ENCODE data around the gene CLEC18B.
A peak's percentile ranks its signal among the peaks of the same experiment; 100 is the strongest.
"Not testable (repeated sequence)": the region's sequence is repeated elsewhere in the genome, so short reads cannot be mapped to it uniquely, and the experiment has no call there.

Gene CLEC18B

GRCh38 chr16:74443624-74444346, 22.5 kb upstream of the CLEC18B start:
- not testable (repeated sequence) for DNase-seq

GRCh38 chr16:74439685-74440084, 18.4 kb upstream of the CLEC18B start:
- DNase-seq: no peak

GRCh38 chr16:74438492-74438979, 17.3 kb upstream of the CLEC18B start:
- no peak for DNase-seq

GRCh38 chr16:74431516-74431915, 10.2 kb upstream of the CLEC18B start:
- DNase-seq: no peak

DNA sequence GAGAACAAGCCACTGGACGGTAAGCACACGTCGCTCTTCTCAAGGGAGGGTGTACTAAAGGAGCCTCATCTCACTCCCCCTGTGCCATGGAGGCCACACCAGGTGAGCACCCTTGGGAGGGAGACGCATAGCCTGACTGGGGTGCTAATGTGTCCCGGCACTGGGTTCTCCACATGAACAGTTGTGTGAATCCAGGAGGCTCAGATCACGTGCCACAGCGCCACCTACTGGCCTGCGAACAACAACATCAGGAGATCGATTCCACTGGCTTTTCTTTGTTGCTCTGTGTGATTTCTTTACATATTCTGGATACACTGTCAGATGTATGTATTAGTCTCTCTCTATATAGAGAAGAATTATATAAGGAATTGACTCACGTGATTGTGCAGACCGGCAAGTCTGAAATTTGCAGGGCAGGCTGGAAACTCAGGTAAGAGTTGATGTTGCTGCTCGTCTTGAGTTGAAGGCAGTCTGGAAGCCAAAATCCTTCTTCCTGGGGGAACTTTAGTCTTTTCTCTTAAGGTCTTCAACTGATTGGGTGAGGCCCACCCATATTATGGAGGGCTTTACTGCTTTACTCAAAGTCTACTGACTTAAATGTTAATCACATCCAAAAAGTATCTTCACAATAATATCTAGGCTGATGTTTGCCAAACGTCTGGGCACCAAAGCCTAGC, 8.9 kb upstream of the CLEC18B start:
- DNase-seq: peak in 1 of 2 experiments; percentile 7

GRCh38 chr16:74428493-74428892, 7.2 kb upstream of the CLEC18B start:
- DNase-seq: not testable (repeated sequence)

DNA sequence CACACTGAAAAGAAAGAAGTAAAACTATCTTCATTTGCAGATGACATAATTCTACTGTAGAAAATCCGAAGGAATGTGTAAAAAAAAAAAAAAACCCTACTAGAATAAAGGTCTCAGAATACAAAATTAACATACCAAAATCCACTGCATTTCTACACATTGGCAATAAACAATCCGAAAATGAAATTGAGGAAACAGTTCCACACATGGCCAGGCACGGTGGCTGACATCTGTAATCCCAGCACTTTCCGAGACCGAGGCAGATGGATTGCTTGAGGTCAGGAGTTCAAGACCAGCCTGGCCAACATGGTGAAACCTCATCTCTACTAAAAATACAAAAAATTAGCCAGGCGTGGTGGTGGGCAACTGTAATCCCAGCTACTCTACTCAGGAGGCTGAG, 4.5 kb upstream of the CLEC18B start:
- DNase-seq: not testable (repeated sequence)

DNA sequence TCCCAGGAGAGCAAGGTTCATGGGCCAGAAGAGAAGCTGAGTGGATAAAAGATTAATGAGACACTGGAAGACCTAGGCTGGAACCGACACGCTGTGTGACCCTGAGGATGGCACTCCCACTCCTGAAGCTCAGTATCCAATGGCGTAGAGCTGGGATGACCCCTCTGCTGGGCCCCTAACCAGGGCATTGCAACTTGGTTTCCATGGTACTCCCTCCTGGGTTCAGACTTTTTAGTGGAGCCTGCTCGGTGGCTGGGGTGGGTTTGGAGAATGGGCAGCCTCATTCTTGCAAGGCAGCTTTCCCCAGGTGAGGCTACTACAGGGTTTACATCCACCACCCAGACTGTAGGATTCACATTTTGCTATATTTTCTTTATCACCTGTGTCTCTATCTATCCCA, 2.4 kb upstream of the CLEC18B start:
- DNase-seq: not testable (repeated sequence)

DNA sequence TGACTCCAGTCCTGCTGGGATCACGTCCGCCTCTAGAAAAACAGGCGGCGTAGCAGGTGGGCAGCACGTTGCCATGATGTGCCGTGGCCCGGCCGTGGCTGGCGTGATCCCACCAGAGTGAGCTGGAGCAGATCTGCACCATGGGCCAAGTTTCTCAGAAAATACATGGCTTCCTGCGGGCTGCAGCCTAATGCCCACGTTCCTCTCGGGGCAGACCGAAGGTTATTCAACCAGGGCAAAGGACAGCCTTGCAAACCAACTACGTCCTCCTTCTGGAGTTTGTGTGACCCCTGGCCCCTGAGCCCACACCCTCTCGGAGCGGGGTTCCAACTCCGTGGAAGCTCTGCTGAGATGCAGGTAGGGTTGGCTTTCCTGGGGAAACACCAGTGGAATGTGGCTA, 808 bp upstream of the CLEC18B start:
- not testable (repeated sequence) for DNase-seq

- not testable (repeated sequence) for DNase-seq
These were observed 156 bp upstream of the CLEC18B start for GRCh38 chr16:74421482-74421785.

GRCh38 chr16:74419811-74420210, 1.5 kb downstream of the CLEC18B start:
- DNase-seq: not testable (repeated sequence)

GRCh38 chr16:74417897-74418296, 3.4 kb downstream of the CLEC18B start:
- not testable (repeated sequence) for DNase-seq

DNA sequence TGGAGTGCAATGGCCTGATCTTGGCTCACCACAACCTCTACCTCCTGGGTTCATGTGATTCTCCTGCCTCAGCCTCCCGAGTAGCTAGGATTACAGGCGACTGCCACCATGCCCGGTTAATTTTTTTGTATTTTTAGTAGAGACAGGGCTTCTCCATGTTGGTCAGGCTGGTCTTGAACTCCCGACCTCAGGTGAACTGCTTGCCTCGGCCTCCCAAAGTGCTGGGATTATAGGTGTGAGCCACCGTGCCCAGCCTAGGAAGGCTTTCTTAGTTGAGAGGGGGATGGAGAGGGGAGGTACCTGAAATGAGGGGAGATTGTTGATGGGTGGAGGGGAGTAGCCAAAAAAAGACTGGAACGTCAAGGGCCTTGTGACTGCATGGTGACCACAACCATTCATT, 7.4 kb downstream of the CLEC18B start:
- DNase-seq: not testable (repeated sequence)

- not testable (repeated sequence) for DNase-seq
These were observed 7.8 kb downstream of the CLEC18B start for GRCh38 chr16:74413485-74413884.

DNA sequence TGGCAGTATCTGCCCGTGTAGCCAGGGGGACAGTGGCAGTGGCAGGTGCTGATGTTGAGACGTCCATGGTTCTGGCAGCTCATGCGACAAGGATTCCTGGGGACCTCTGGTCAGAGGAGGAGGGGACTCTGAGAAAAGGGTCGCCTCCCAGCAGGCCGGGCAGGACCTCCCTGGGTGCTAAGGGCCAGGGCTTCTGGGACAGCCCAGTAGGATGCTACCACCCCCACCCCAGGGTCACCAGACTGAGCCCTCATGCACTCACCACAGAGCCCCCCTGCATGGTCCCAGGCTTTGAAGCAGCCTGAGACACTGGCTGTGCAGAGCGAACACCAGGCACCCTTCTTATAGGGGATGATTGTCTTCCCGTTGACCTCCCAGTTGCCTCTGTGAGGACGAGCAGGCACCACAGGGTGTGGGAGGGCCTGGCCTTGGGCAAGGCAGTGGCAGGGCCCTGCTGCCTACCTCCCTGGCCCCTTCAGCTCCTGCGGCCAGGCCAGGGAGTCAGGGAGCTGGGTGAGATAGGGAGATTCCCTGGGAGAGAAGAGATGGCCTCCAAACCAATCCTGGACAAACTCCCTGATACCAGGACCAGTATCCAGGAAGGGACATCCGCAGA, 8.4 kb downstream of the CLEC18B start:
- DNase-seq: not testable (repeated sequence)

DNA sequence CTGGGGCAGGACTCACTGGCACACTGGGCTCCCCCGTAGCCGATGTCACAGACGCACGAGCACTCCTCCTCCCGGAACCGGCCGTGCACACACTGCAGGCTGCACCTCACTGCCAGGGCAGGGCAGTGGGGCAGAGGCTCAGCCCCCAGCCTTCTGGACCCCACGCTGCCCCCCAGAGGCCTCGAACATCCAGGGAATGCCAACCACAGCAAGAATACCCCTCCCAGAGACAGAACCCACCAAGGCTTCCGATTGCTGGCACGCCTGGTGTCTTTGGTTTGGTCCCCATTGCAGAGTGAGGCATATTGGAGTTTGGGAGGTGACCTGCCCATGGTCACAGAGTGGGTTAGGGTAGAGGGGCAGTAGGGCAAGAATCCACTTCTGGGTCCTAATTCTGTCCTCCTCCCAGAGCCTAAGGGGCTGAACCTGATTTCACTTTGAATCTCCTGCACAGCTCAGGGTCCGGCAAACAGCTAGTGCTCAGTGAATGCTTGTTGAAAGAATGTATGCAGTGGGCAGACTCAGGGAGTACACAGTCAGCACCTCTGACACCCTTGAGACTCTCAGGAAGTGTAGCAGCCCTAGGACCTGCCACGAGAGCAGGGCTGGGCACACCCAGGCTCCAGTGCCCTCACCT, 9.0 kb downstream of the CLEC18B start:
- not testable (repeated sequence) for DNase-seq

GRCh38 chr16:74410981-74411380, 10.3 kb downstream of the CLEC18B start:
- not testable (repeated sequence) for DNase-seq

DNA sequence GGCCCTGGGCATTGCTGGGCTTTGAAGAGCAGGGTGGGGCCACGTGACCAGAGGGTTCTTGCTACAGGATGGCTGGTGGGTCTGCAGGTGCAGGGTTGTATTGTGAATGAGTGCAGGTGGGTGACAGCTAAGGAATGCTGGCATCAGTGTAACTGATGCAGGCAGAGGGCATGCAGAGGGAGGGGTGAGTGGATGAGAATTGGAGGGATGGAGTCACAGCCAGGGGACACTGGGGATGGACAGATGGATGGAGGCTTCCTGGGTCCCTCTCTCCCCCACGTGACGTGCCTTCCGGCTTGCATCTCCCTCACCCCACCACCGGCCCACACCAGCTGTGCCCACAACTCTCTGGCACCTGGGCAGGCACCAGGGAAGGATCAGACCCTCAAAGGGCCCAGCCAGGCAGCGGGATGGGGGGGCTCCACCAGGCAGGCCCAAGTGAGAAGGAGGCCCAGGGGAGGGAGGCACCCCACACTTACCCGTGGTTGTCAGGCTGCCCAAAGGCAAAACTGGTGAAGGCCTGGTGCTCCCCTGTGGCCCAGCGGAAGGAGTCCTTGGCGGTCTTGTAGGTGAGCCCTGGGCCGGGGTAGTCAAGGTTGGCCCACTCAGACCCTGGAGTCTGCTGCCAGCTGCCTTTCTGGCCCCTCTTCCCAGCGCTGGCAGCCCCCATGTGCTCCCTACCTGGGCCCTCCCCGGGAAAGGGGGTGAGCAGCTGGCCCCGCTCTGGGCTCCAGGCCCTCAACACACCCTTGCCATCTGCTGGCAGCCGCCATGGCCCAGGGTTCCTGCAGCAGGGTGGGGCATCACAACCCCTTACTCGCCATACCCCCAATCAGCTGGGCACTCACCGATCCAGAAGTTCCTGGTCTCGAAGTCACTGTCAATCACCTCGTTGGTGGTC, 11.0 kb downstream of the CLEC18B start:
- not testable (repeated sequence) for DNase-seq

DNA sequence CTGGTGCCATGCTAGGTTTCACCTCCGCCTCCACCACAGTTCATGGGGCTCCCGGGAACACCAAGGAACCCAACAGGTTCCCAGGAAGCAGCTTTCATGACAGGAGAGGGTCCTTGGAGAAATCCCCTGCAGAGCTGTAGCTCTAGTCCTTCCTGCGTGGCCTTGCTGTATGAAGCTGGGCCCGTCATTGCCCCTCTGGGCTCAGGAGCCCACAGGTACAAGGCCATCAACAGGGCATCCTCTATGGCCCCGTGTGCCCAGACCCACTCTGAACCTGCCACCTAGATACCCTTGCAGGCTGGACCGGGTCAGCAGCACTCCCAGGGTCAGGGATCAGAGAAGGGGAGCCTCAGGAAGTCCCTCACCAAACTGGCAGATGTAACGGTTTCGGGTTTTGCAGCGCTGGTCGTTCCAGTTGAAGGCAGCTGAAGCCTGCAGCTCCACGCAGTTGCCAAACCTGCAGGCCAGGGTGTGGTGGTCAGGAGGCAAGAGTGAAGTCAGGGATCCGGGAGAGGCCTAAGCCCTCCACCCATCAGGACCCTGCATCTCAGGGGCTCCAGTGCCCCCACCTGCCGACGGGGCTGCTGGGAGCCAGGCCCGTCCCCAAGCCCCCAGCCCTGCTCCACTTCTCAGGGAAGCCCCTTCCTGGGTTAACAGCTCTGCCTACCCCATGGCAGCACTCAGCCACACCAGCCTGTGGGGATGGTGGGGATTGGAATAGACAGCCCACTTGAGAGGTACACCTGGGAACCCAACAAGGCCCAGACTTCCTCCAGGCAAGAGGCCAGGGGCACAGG, 11.9 kb downstream of the CLEC18B start:
- DNase-seq: not testable (repeated sequence)

- not testable (repeated sequence) for DNase-seq
These were observed 13.9 kb downstream of the CLEC18B start for GRCh38 chr16:74407362-74407705.

- not testable (repeated sequence) for DNase-seq
These were observed 14.5 kb downstream of the CLEC18B start for GRCh38 chr16:74406600-74407361.

All from cerebellar nuclear complex (tissue), 1 donor.